GM23338 (cell line): ENCODE measurements around the gene CDH5. TPM values are rescaled to one million over a fixed set of nuclear protein-coding genes. Genes with fewer than 3 reads are reported as not detected.

ENCODE experiments used
- ATAC-seq: fragments of 200-7000 bp; cut with Tn5 transposase; 3 replicates; pipeline ENCODE4 v1.9.1; 2020
- DNase-seq: peaks from one replicate; pipeline ENCODE4 v3.0.0-alpha.2; 2015; ENCODE audit warnings: low spot score
- H2AFZ ChIP-seq: fragments of 200-600 bp; sonication (generic); 2 replicates; pipeline ENCODE4 v1.8.0; 2016; ENCODE audit warnings: antibody characterized with exemption, mild to moderate bottlenecking, moderate library complexity
- H3F3A ChIP-seq: fragments of 200-600 bp; sonication (generic); replicated peaks from 2 replicates; pipeline ENCODE4 v1.8.0; 2017; ENCODE audit warnings: antibody characterized with exemption, mixed run types, low read depth
- H3K27ac ChIP-seq: fragments of 200-600 bp; sonication (generic); 2 replicates; pipeline ENCODE4 v1.6.1; 2016; ENCODE audit warnings: low read depth
- H3K27me3 ChIP-seq: fragments of 200-600 bp; sonication (generic); 2 replicates; pipeline ENCODE4 v1.8.0; 2016; ENCODE audit warnings: mild to moderate bottlenecking, mixed run types, moderate library complexity; ENCODE audit not compliant: insufficient read depth
- H3K36me3 ChIP-seq: fragments of 200-600 bp; sonication (generic); 2 replicates; pipeline ENCODE4 v1.8.0; 2016; ENCODE audit warnings: mild to moderate bottlenecking; ENCODE audit not compliant: insufficient read depth
- H3K4me1 ChIP-seq: fragments of 200-600 bp; sonication (generic); 2 replicates; pipeline ENCODE4 v1.8.0; 2016; ENCODE audit warnings: mild to moderate bottlenecking, moderate library complexity; ENCODE audit not compliant: insufficient read depth
- H3K4me2 ChIP-seq: fragments of 200-600 bp; sonication (generic); 2 replicates; pipeline ENCODE4 v1.7.1; 2017; ENCODE audit warnings: mixed run types
- H3K4me3 ChIP-seq: fragments of 200-600 bp; sonication (generic); 2 replicates; pipeline ENCODE4 v1.6.1; 2016; ENCODE audit warnings: mixed run types
- H3K79me2 ChIP-seq: fragments of 200-600 bp; sonication (generic); replicated peaks from 2 replicates; pipeline ENCODE4 v1.8.0; 2017; ENCODE audit warnings: mild to moderate bottlenecking; ENCODE audit not compliant: insufficient read depth
- H3K9me2 ChIP-seq: fragments of 200-600 bp; sonication (generic); 2 replicates; pipeline ENCODE4 v1.8.0; 2017; ENCODE audit not compliant: insufficient read depth
- H4K20me1 ChIP-seq: fragments of 200-600 bp; sonication (generic); replicated peaks from 2 replicates; pipeline ENCODE4 v1.8.0; 2017; ENCODE audit warnings: mild to moderate bottlenecking; ENCODE audit not compliant: insufficient read depth
- H3K27ac Mint-ChIP-seq: 2 replicates; pipeline ENCODE4 v1.8.0; 2020; ENCODE audit warnings: inconsistent platforms, mild to moderate bottlenecking, moderate library complexity, mixed read lengths
- H3K27me3 Mint-ChIP-seq: 3 replicates; pipeline ENCODE4 v1.8.0; 2022; ENCODE audit warnings: low read depth, mild to moderate bottlenecking, moderate library complexity, mixed read lengths, inconsistent platforms; ENCODE audit not compliant: insufficient read depth, poor library complexity
- H3K36me3 Mint-ChIP-seq: 3 replicates; pipeline ENCODE4 v1.8.0; 2021; ENCODE audit warnings: low read depth, mild to moderate bottlenecking, inconsistent platforms, moderate library complexity, mixed read lengths
- H3K4me1 Mint-ChIP-seq: 3 replicates; pipeline ENCODE4 v1.8.0; 2020; ENCODE audit warnings: mild to moderate bottlenecking, inconsistent platforms, mixed read lengths
- H3K4me3 Mint-ChIP-seq: 3 replicates; pipeline ENCODE4 v1.8.0; 2021; ENCODE audit warnings: moderate library complexity, mild to moderate bottlenecking, inconsistent platforms, mixed read lengths
- H3K9me3 Mint-ChIP-seq: 3 replicates; pipeline ENCODE4 v1.8.0; 2020; ENCODE audit warnings: moderate library complexity, mild to moderate bottlenecking, inconsistent platforms, mixed read lengths
- CREB1 ChIP-seq: fragments of 250-450 bp; sonication (Bioruptor Pico); IDR thresholded peaks from 2 replicates; pipeline ENCODE4 v1.5.0; 2020; ENCODE audit warnings: low read depth, mild to moderate bottlenecking, moderate library complexity
- EZH2 ChIP-seq: fragments of 200-600 bp; sonication (generic); IDR thresholded peaks from one replicate; pipeline ENCODE4 v1.8.0; 2017; ENCODE audit warnings: antibody characterized with exemption, mild to moderate bottlenecking, low read depth; ENCODE audit not compliant: unreplicated experiment
- EZH2phosphoT487 ChIP-seq: fragments of 200-600 bp; sonication (generic); IDR thresholded peaks from one replicate; pipeline ENCODE4 v1.8.1; 2018; ENCODE audit warnings: antibody characterized with exemption; ENCODE audit not compliant: unreplicated experiment
- JUNB ChIP-seq: IDR thresholded peaks from one replicate; pipeline ENCODE4 v1.6.1; 2016; ENCODE audit warnings: antibody characterized with exemption; ENCODE audit not compliant: unreplicated experiment
- NANOG ChIP-seq: IDR thresholded peaks from 2 replicates; pipeline ENCODE4 v1.6.1; 2016; ENCODE audit warnings: antibody characterized with exemption, borderline replicate concordance
- POLR2AphosphoS5 ChIP-seq: IDR thresholded peaks from 2 replicates; pipeline ENCODE4 v1.6.1; 2016; ENCODE audit warnings: antibody characterized with exemption, low read depth
- STAT1 ChIP-seq: IDR thresholded peaks from one replicate; pipeline ENCODE4 v1.6.1; 2016; ENCODE audit warnings: antibody characterized with exemption; ENCODE audit not compliant: unreplicated experiment
- ZNF114 ChIP-seq: fragments of 250-450 bp; sonication (Bioruptor Pico); IDR thresholded peaks from 2 replicates; pipeline ENCODE4 v1.5.0; 2020; ENCODE audit warnings: mild to moderate bottlenecking, moderate library complexity
- ZNF462 ChIP-seq: fragments of 250-450 bp; sonication (Bioruptor Pico); IDR thresholded peaks from 2 replicates; pipeline ENCODE4 v1.5.0; 2020; ENCODE audit warnings: mild to moderate bottlenecking, moderate library complexity
- polyA plus RNA-seq: library from polyadenylated mRNA; unstranded; fragments of >200 nt; fragmentation: Nextera tagmentation; extraction: Ambion mirVana; gene quantifications from 2 replicates; pipeline ENCODE4 v1.2.1, GENCODE V29; 2016
- total RNA-seq: library from RNA; depleted of rRNA; stranded (reverse); fragments of >200 nt; shearing (Covaris generic); gene quantifications from 2 replicates; pipeline ENCODE4 v1.2.3, GENCODE V29; 2014
- TF ChIP-seq, protein P1 (sequence below): IDR thresholded peaks from one replicate; pipeline ENCODE4 v1.6.1; 2018; ENCODE audit warnings: antibody characterized with exemption; ENCODE audit not compliant: unreplicated experiment
- TF ChIP-seq, protein P2 (sequence below), 2 experiments: fragments of 200-600 bp in 1 of 2; sonication (generic) in 1 of 2; conservative IDR thresholded peaks; 2 replicates each; pipeline versions ENCODE4 v1.5.1 to v1.6.1; 2016 to 2017; ENCODE audit warnings: antibody characterized with exemption in 2 of 2, low read depth in 2 of 2, mild to moderate bottlenecking in 2 of 2, moderate library complexity in 1 of 2

CDH5 gene
- total and polyA plus RNA-seq, 2 experiments from 2014 or later = 0.18 TPM; not detected in 1

GRCh38 chr16:66423177-66423576 is 56.7 kb downstream of the CDH5 start:
- Histone ChIP-seq H2AFZ (no peak overlapping the region), H3K27ac (no peak overlapping the region), H3K9me2 (no peaks in the 10 kb centered on the region), H3K4me1 (no peaks in the 10 kb centered on the region; the same call in 1 of the 2 replicates), H3K4me2 (no peak overlapping the region), H3K36me3 (no peaks in the 10 kb centered on the region), H4K20me1 (no peaks in the 10 kb centered on the region), H3F3A (no peaks in the 10 kb centered on the region), H3K27me3 (peaks cover 51% of the 10 kb centered on the region), H3K79me2 (no peaks in the 10 kb centered on the region), H3K4me3 (no peak overlapping the region)
- H3K27ac Mint-ChIP-seq = no peak overlapping the region
- DNase-seq = no peak
- no peaks in the 10 kb centered on the region for H3K36me3 Mint-ChIP-seq
- no peaks in the 10 kb centered on the region; the same call in 2 of the 3 replicates for H3K9me3 Mint-ChIP-seq
- H3K27me3 Mint-ChIP-seq = peaks cover 37% of the 10 kb centered on the region
- peaks cover 6% of the 10 kb centered on the region for H3K4me1 Mint-ChIP-seq
- no peak for ATAC-seq
- no peak overlapping the region for H3K4me3 Mint-ChIP-seq
- TF ChIP-seq ZNF114 (CRISPR knock-in tag) (no peak), EZH2phosphoT487 (no peak), EZH2 (no peak)

GRCh38 chr16:66425651-66426050 is 59.2 kb downstream of the CDH5 start:
- Histone ChIP-seq H3K27ac (no peak overlapping the region), H3K27me3 (peaks cover 76% of the 10 kb centered on the region), H2AFZ (no peak overlapping the region), H3K9me2 (no peaks in the 10 kb centered on the region), H3K4me1 (peaks cover 8% of the 10 kb centered on the region), H3K36me3 (no peaks in the 10 kb centered on the region), H3F3A (no peaks in the 10 kb centered on the region), H3K4me2 (no peak overlapping the region), H4K20me1 (no peaks in the 10 kb centered on the region), H3K79me2 (no peaks in the 10 kb centered on the region), H3K4me3 (no peak overlapping the region)
- ATAC-seq (no peak; the same call in 2 of the 3 replicates), DNase-seq (no peak)
- peaks cover 21% of the 10 kb centered on the region for H3K4me1 Mint-ChIP-seq
- no peaks in the 10 kb centered on the region for H3K36me3 Mint-ChIP-seq
- no peaks in the 10 kb centered on the region; the same call in 2 of the 3 replicates for H3K9me3 Mint-ChIP-seq
- H3K27ac Mint-ChIP-seq = no peak overlapping the region
- H3K4me3 Mint-ChIP-seq = peak overlapping the region; percentile 68
- peaks cover 59% of the 10 kb centered on the region for H3K27me3 Mint-ChIP-seq
- TF ChIP-seq EZH2 (no peak), NANOG (no peak), EZH2phosphoT487 (no peak), ZNF114 (CRISPR knock-in tag) (no peak), STAT1 (no peak), CREB1 (no peak), ZNF462 (no peak), JUNB (no peak), POLR2AphosphoS5 (no peak)
- TF ChIP-seq, protein P1, sequence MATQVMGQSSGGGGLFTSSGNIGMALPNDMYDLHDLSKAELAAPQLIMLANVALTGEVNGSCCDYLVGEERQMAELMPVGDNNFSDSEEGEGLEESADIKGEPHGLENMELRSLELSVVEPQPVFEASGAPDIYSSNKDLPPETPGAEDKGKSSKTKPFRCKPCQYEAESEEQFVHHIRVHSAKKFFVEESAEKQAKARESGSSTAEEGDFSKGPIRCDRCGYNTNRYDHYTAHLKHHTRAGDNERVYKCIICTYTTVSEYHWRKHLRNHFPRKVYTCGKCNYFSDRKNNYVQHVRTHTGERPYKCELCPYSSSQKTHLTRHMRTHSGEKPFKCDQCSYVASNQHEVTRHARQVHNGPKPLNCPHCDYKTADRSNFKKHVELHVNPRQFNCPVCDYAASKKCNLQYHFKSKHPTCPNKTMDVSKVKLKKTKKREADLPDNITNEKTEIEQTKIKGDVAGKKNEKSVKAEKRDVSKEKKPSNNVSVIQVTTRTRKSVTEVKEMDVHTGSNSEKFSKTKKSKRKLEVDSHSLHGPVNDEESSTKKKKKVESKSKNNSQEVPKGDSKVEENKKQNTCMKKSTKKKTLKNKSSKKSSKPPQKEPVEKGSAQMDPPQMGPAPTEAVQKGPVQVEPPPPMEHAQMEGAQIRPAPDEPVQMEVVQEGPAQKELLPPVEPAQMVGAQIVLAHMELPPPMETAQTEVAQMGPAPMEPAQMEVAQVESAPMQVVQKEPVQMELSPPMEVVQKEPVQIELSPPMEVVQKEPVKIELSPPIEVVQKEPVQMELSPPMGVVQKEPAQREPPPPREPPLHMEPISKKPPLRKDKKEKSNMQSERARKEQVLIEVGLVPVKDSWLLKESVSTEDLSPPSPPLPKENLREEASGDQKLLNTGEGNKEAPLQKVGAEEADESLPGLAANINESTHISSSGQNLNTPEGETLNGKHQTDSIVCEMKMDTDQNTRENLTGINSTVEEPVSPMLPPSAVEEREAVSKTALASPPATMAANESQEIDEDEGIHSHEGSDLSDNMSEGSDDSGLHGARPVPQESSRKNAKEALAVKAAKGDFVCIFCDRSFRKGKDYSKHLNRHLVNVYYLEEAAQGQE = no peak
- TF ChIP-seq, protein P2, sequence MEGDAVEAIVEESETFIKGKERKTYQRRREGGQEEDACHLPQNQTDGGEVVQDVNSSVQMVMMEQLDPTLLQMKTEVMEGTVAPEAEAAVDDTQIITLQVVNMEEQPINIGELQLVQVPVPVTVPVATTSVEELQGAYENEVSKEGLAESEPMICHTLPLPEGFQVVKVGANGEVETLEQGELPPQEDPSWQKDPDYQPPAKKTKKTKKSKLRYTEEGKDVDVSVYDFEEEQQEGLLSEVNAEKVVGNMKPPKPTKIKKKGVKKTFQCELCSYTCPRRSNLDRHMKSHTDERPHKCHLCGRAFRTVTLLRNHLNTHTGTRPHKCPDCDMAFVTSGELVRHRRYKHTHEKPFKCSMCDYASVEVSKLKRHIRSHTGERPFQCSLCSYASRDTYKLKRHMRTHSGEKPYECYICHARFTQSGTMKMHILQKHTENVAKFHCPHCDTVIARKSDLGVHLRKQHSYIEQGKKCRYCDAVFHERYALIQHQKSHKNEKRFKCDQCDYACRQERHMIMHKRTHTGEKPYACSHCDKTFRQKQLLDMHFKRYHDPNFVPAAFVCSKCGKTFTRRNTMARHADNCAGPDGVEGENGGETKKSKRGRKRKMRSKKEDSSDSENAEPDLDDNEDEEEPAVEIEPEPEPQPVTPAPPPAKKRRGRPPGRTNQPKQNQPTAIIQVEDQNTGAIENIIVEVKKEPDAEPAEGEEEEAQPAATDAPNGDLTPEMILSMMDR (conservative IDR thresholded peaks at IDR 0.05; ENCODE audit: low read depth in 2 of 2) = no peak
